ENCODE data around the gene OR13A1. TPM values are rescaled to one million over a fixed set of nuclear protein-coding genes. Genes with fewer than 3 reads are reported as not detected.
"Not testable (repeated sequence)": the region's sequence is repeated elsewhere in the genome, so short reads cannot be mapped to it uniquely, and the experiment has no call there.

The OR13A1 gene
- polyA plus RNA-seq, 1 of the 3 experiments (the other 2 are of a cell fraction), result not detected

- TF ChIP-seq IRF3 (IDR thresholded peaks at IDR 0.05; ENCODE audit: low read depth, low read length), result no peak
- TF ChIP-seq NRF1 (IDR thresholded peaks at IDR 0.05; ENCODE audit: low read depth, low read length), result no peak
These were observed 35.7 kb downstream of the OR13A1 start (continued) for GRCh38 chr10:45279682-45280081.

- 10% methylated on average over 6 of the region's 6 CpGs for WGBS (ENCODE audit: low lambda C conversion rate)
These were observed 36.4 kb downstream of the OR13A1 start for GRCh38 chr10:45278860-45279498.

GRCh38 chr10:45276146-45276545, 39.3 kb downstream of the OR13A1 start:
- H3F3A ChIP-seq (replicated peaks; ENCODE audit: insufficient read depth); H3K9me3 ChIP-seq; CTCF ChIA-PET; H3K27me3 ChIP-seq (ENCODE audit: insufficient read depth); H2AFZ ChIP-seq (ENCODE audit: low read depth); H3K27ac ChIP-seq (ENCODE audit: low read depth in 2 of 2, low read length in 1 of 2); H3K9ac ChIP-seq; H3K9me2 ChIP-seq; H3K4me3 ChIP-seq (ENCODE audit: low read depth in 2 of 2, low read length in 1 of 2); H3K36me3 ChIP-seq (replicated peaks in 1 of 2; ENCODE audit: control insufficient read depth in 1 of 2, insufficient read depth in 2 of 2, low read length in 1 of 2); POLR2A ChIA-PET; H3K4me1 ChIP-seq (ENCODE audit: control insufficient read depth in 1 of 2, insufficient read depth in 2 of 2, low read depth in 1 of 2, low read length in 1 of 2); H3K4me2 ChIP-seq; H4K20me1 ChIP-seq (ENCODE audit: insufficient read depth); DNase-seq; H3K79me2 ChIP-seq (ENCODE audit: insufficient read depth): not testable (repeated sequence)

More at GRCh38 chr10:45278860-45279498, 36.4 kb downstream of the OR13A1 start:
- CTCF ChIA-PET, result interaction anchor here (1.3 kb wide), 1 partner anchor 29 kb away, joined by 5 read pairs; no protein-coding TSS in a partner anchor
- Histone ChIP-seq H3K9me2 (no peaks in the 10 kb centered on the region), H3K9ac (no peak overlapping the region), H3K27ac (ENCODE audit: low read depth in 2 of 2, low read length in 1 of 2) (no peak overlapping the region), H3K36me3 (replicated peaks in 1 of 2; ENCODE audit: control insufficient read depth in 1 of 2, insufficient read depth in 2 of 2, low read length in 1 of 2) (no peaks in the 10 kb centered on the region), H3F3A (replicated peaks; ENCODE audit: insufficient read depth) (no peaks in the 10 kb centered on the region), H3K4me2 (no peak overlapping the region), H3K4me1 (ENCODE audit: control insufficient read depth in 1 of 2, insufficient read depth in 2 of 2, low read depth in 1 of 2, low read length in 1 of 2) (no peaks in the 10 kb centered on the region), H3K79me2 (ENCODE audit: insufficient read depth) (no peaks in the 10 kb centered on the region), H3K27me3 (ENCODE audit: insufficient read depth) (no peaks in the 10 kb centered on the region; the same call in 1 of the 2 replicates), H2AFZ (ENCODE audit: low read depth) (no peak overlapping the region), H3K4me3 (ENCODE audit: low read depth in 2 of 2, low read length in 1 of 2) (no peak overlapping the region), H3K9me3 (no peaks in the 10 kb centered on the region), H4K20me1 (ENCODE audit: insufficient read depth) (no peaks in the 10 kb centered on the region)
- POLR2A ChIA-PET, result no interaction called here
- no peak for TF ChIP-seq RXRA (IDR thresholded peaks at IDR 0.05; ENCODE audit: borderline replicate concordance, low read depth)
- TF ChIP-seq TCF12 (IDR thresholded peaks at IDR 0.05), result no peak
- no peak for TF ChIP-seq JUND (IDR thresholded peaks at IDR 0.05)
- TF ChIP-seq SMC3 (IDR thresholded peaks at IDR 0.05; ENCODE audit: low read depth, low read length), result no peak
- TF ChIP-seq PBX3 (IDR thresholded peaks at IDR 0.05), result no peak
- no peak for TF ChIP-seq IRF3 (IDR thresholded peaks at IDR 0.05; ENCODE audit: low read depth, low read length)
- no peak for TF ChIP-seq SIN3A (IDR thresholded peaks at IDR 0.05; ENCODE audit: borderline replicate concordance, low read depth, low read length)
- no peak for TF ChIP-seq RCOR1 (IDR thresholded peaks at IDR 0.05; ENCODE audit: low read length)
- no peak for TF ChIP-seq RAD21 (IDR thresholded peaks at IDR 0.05; ENCODE audit: low read length)
- no peak for TF ChIP-seq POLR2AphosphoS5 (IDR thresholded peaks at IDR 0.05; ENCODE audit: low read depth, low read length)
- DNase-seq, result no peak

Measured in SK-N-SH (cell line).